Muscle layer of duodenum (tissue), 2 donors: ENCODE data around the gene KRT222.

Experiments
- H3K27ac ChIP-seq: one replicate; pipeline ENCODE4 v1.7.0; 2013; ENCODE audit warnings: mild to moderate bottlenecking, low read length
- H3K27me3 ChIP-seq: one replicate; pipeline ENCODE4 v1.7.0; 2013; ENCODE audit warnings: low read depth, mild to moderate bottlenecking, control low read depth, low read length
- H3K36me3 ChIP-seq, 2 donors: one replicate each; pipeline ENCODE4 v1.7.0; 2013; ENCODE audit warnings: low read length in 2 of 2, control low read depth in 1 of 2, mild to moderate bottlenecking in 1 of 2; ENCODE audit not compliant: insufficient read depth in 2 of 2, control insufficient read depth in 1 of 2
- H3K4me1 ChIP-seq, 2 donors: one replicate each; pipeline ENCODE4 v1.7.0; 2013; ENCODE audit warnings: low read length in 2 of 2, mild to moderate bottlenecking in 2 of 2, control low read depth in 1 of 2, moderate library complexity in 1 of 2; ENCODE audit not compliant: insufficient read depth in 2 of 2, control insufficient read depth in 1 of 2
- H3K4me3 ChIP-seq, 2 donors: one replicate each; pipeline ENCODE4 v1.7.0; 2013; ENCODE audit warnings: low read length in 2 of 2, low read depth in 1 of 2, mild to moderate bottlenecking in 1 of 2
- H3K9me3 ChIP-seq, 2 donors: one replicate each; pipeline ENCODE4 v1.7.0; 2013; ENCODE audit warnings: low read length in 2 of 2, control low read depth in 1 of 2, mild to moderate bottlenecking in 1 of 2; ENCODE audit not compliant: control insufficient read depth in 1 of 2
- donor health status: healthy.

Gene KRT222

GRCh38 chr17:40664582-40665333 is at the start of gene KRT222:
TSS of gene KRT222 (minus strand) at chr17:40665177. CDS start at chr17:40665099, 78 bp downstream.
- H3K27ac ChIP-seq: peak within 1 kb of the TSS; percentile 36
- H3K27me3 ChIP-seq: no peaks in the 10 kb centered on the region
- H3K4me3 ChIP-seq: peak within 1 kb of the TSS; percentile 51 to 63
- H3K36me3 ChIP-seq: no peaks in the 10 kb centered on the region
- H3K9me3 ChIP-seq: no peaks in the 10 kb centered on the region
- H3K4me1 ChIP-seq: peaks cover 0 to 7% of the 10 kb centered on the region in 2 donors

- no peaks in the 10 kb centered on the region for H3K27me3 ChIP-seq
- H3K27ac ChIP-seq: no peak overlapping the region
- no peaks in the 10 kb centered on the region for H3K36me3 ChIP-seq
- no peaks in the 10 kb centered on the region for H3K9me3 ChIP-seq
- H3K4me1 ChIP-seq: no peaks in the 10 kb centered on the region
- H3K4me3 ChIP-seq: no peak overlapping the region
Measured at GRCh38 chr17:40714473-40714872, 49.5 kb upstream of the KRT222 start.

DNA sequence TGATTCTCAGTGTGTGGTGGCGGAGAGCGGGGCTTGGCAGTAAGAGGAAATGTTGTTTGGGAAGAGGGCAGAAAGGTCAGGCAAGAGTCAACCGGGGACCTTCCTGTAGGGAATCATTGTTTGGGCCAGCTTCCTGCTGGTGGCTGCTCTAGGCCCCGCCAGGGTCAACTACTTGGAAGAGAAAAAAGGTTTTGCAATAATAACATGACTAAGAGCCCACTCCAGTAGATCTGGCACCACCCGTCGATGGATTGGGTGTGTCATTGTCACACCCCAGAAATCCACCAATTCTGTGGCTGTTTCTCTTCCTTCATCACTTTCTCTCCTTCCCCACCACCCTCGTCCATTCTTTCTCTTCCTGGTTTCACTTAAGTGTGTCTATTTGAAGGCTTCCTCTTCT is 42.8 kb upstream of the KRT222 start:
- Histone ChIP-seq H3K9me3 (no peaks in the 10 kb centered on the region), H3K27me3 (no peaks in the 10 kb centered on the region), H3K27ac (no peak overlapping the region), H3K4me1 (no peaks in the 10 kb centered on the region), H3K36me3 (no peaks in the 10 kb centered on the region), H3K4me3 (no peak overlapping the region)

DNA sequence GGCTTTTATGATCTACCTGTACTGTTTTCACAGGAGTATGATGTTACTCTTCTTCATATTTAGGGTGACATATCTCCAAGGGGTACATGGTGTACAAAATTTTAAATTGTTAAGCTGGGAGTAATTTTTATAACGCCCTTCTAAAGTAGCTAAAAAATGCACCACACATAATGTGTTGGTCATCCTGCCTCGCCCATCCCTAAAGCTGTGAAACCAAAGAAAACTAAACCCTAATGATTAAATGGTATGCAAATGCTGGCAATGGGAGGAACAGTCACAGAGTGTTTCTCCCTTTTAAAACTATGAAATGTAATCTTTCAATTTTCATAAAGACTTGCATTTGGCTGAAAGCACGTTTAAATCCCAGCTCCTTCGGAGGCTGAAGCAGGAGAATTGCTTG is 40.6 kb upstream of the KRT222 start:
- Histone ChIP-seq H3K4me3 (no peak overlapping the region), H3K9me3 (no peaks in the 10 kb centered on the region), H3K27me3 (no peaks in the 10 kb centered on the region), H3K27ac (no peak overlapping the region), H3K36me3 (no peaks in the 10 kb centered on the region), H3K4me1 (no peaks in the 10 kb centered on the region)

DNA sequence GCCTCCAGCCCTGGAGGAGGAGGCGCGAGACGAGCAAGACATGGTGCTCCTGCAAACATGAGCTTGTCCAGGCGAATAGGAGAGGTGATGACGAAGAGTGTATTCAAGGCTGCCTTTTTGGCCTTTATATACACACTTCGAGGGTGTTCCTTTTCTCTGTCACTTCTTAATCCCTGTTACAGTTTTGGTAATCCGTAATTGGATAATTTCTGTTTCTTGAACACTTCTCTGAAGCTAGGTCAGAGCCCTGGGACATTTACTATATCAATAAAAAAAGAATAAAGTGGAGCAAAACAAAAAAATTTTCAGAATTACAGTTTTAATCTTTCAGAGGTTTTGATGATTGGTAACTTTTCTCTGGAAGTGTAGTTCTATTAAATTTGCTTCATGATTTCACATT is 38.7 kb upstream of the KRT222 start, which contains the start of gene KRT24:
KRT24 (minus strand) TSS at position 101 of the 400 bp plus-strand sequence; CDS start at position 42, 59 bp downstream.
- H3K4me3 ChIP-seq: no peak within 1 kb of the TSS
- no peak within 1 kb of the TSS for H3K27ac ChIP-seq
- no peaks in the 10 kb centered on the region for H3K27me3 ChIP-seq

GRCh38 chr17:40702271-40702670 is 37.3 kb upstream of the KRT222 start:
- Histone ChIP-seq H3K4me3 (no peak overlapping the region), H3K27me3 (no peaks in the 10 kb centered on the region), H3K27ac (no peak overlapping the region), H3K36me3 (no peaks in the 10 kb centered on the region), H3K9me3 (no peaks in the 10 kb centered on the region), H3K4me1 (peaks cover 0 to 3% of the 10 kb centered on the region in 2 donors)

More for the DNA sequence above, 38.7 kb upstream of the KRT222 start, which contains the start of gene KRT24:
- peaks cover 0 to 3% of the 10 kb centered on the region in 2 donors for H3K4me1 ChIP-seq
- no peaks in the 10 kb centered on the region for H3K36me3 ChIP-seq
- no peaks in the 10 kb centered on the region for H3K9me3 ChIP-seq

- Histone ChIP-seq H3K27ac (no peak overlapping the region), H3K4me1 (peaks cover 0 to 3% of the 10 kb centered on the region in 2 donors), H3K36me3 (no peaks in the 10 kb centered on the region), H3K9me3 (no peaks in the 10 kb centered on the region), H3K4me3 (no peak overlapping the region), H3K27me3 (no peaks in the 10 kb centered on the region)
Measured at GRCh38 chr17:40699853-40700252, 34.9 kb upstream of the KRT222 start.

GRCh38 chr17:40699371-40699770 is 34.4 kb upstream of the KRT222 start:
- Histone ChIP-seq H3K27me3 (no peaks in the 10 kb centered on the region), H3K27ac (no peak overlapping the region), H3K4me1 (peaks cover 0 to 3% of the 10 kb centered on the region in 2 donors), H3K4me3 (no peak overlapping the region), H3K9me3 (no peaks in the 10 kb centered on the region), H3K36me3 (no peaks in the 10 kb centered on the region)

- H3K27ac ChIP-seq: no peak overlapping the region
- H3K4me3 ChIP-seq: no peak overlapping the region
- H3K27me3 ChIP-seq: no peaks in the 10 kb centered on the region
- no peaks in the 10 kb centered on the region for H3K36me3 ChIP-seq
- no peaks in the 10 kb centered on the region for H3K9me3 ChIP-seq
- H3K4me1 ChIP-seq: peaks cover 0 to 3% of the 10 kb centered on the region in 2 donors
Measured at GRCh38 chr17:40697297-40697696, 32.3 kb upstream of the KRT222 start.

DNA sequence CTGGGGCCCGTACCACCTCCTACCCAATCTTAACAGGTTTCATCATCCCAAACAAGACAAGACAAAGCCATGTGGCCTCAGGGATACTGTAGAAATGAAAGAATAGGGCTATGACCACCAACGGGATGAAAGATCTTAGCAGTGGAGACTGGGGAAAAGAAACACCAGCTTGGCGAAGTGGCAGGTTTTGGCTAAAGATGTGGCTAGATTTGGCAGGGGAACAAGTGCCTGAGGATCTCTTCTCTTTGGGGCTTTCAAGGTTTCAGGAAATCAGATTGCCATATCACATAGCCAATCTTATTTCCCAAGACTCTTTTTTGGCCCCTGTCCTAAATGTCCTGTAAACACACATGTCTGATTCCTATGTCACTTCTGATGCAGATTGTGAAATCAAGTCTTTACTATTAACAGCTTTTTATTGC is 31.7 kb upstream of the KRT222 start:
- peaks cover 0 to 3% of the 10 kb centered on the region in 2 donors for H3K4me1 ChIP-seq
- no peaks in the 10 kb centered on the region for H3K9me3 ChIP-seq
- H3K4me3 ChIP-seq: no peak overlapping the region
- no peaks in the 10 kb centered on the region for H3K36me3 ChIP-seq
- H3K27ac ChIP-seq: no peak overlapping the region
- H3K27me3 ChIP-seq: no peaks in the 10 kb centered on the region

GRCh38 chr17:40695874-40696472 is 31.0 kb upstream of the KRT222 start:
- Histone ChIP-seq H3K27ac (no peak overlapping the region), H3K36me3 (no peaks in the 10 kb centered on the region), H3K4me1 (peaks cover 0 to 3% of the 10 kb centered on the region in 2 donors), H3K27me3 (no peaks in the 10 kb centered on the region), H3K4me3 (no peak overlapping the region), H3K9me3 (no peaks in the 10 kb centered on the region)
